ENCODE measurements around the gene DGKI. TPM values are rescaled to one million over a fixed set of nuclear protein-coding genes. Genes with fewer than 3 reads are reported as not detected.

Gene DGKI
- total RNA-seq, 1 experiment from 2014 or later, result not detected

DNA sequence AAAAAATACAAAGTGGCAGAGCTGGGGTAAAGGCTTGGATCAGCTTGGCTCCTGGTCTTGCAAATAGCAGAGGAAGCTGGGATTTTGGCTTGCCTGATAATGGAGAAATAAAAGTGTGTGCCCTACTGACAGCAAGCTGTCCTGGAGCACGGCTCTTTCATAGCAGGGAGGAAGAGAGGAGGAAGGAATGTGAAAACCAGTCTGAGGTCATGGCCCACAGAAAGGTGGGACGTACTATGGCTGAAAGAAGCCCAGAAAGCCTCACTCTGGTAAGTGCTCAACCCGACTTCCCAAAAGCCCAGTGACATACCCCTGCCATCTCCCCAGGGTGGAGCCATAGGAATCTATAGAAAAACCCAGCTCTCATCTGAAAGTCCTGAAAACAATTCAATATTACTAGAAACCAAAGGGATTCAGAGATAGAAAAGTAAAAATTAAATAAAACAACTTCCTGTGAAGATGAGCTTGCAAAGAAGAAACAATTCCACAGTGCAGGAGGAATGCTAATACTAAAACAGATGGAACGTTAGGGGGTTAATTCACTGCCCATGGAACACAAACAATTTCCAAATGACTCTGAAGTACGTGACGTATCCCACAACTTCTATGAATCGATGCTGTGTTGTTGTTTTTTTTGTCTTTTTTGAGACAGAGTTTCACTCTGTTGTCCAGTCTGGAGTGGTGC is 256.6 kb downstream of the DGKI start:
- ChIA-PET POLR2A (no interaction called here), CTCF (no interaction called here)
- in situ Hi-C loops (cut with HindIII; ENCODE audit: low pct_unique_long_range_greater_than_20kb, low sequenced_read_pairs), result no loop called here
- H3K36me3 ChIP-seq (ENCODE audit: control insufficient read depth, insufficient read depth, low read length), result no peaks in the 10 kb centered on the region
- BruUV-seq (replicated peaks), result no TSS peak
- no peaks in the 10 kb centered on the region for H3K9me3 ChIP-seq (ENCODE audit: control insufficient read depth, insufficient read depth, low read depth, low read length)
- H3K4me1 ChIP-seq (ENCODE audit: control insufficient read depth, insufficient read depth, low read length), result no peaks in the 10 kb centered on the region
- H3K27me3 ChIP-seq (ENCODE audit: control insufficient read depth, insufficient read depth, low read length), result no peaks in the 10 kb centered on the region
- intact Hi-C loops (cut with micrococcal nuclease; ENCODE audit: unreplicated experiment), result loop anchor here (10.0 kb wide), 1 partner anchor 425 kb away; no protein-coding TSS in a partner anchor
- no peak overlapping the region for H3K4me3 ChIP-seq (ENCODE audit: low read depth in 2 of 2, low read length in 2 of 2)
- no peak for DNase-seq (ENCODE audit: low read depth, low spot score)
- no peak overlapping the region for H3K27ac ChIP-seq (ENCODE audit: low read length)
- TF ChIP-seq SIN3A (IDR thresholded peaks at IDR 0.05; ENCODE audit: borderline replicate concordance, insufficient read depth, low read depth, low read length), result no peak
- TF ChIP-seq, protein P1, sequence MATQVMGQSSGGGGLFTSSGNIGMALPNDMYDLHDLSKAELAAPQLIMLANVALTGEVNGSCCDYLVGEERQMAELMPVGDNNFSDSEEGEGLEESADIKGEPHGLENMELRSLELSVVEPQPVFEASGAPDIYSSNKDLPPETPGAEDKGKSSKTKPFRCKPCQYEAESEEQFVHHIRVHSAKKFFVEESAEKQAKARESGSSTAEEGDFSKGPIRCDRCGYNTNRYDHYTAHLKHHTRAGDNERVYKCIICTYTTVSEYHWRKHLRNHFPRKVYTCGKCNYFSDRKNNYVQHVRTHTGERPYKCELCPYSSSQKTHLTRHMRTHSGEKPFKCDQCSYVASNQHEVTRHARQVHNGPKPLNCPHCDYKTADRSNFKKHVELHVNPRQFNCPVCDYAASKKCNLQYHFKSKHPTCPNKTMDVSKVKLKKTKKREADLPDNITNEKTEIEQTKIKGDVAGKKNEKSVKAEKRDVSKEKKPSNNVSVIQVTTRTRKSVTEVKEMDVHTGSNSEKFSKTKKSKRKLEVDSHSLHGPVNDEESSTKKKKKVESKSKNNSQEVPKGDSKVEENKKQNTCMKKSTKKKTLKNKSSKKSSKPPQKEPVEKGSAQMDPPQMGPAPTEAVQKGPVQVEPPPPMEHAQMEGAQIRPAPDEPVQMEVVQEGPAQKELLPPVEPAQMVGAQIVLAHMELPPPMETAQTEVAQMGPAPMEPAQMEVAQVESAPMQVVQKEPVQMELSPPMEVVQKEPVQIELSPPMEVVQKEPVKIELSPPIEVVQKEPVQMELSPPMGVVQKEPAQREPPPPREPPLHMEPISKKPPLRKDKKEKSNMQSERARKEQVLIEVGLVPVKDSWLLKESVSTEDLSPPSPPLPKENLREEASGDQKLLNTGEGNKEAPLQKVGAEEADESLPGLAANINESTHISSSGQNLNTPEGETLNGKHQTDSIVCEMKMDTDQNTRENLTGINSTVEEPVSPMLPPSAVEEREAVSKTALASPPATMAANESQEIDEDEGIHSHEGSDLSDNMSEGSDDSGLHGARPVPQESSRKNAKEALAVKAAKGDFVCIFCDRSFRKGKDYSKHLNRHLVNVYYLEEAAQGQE (IDR thresholded peaks at IDR 0.05; ENCODE audit: insufficient read depth in 1 of 2, low read depth in 2 of 2, low read length in 1 of 2), result no peak
- TF ChIP-seq POLR2AphosphoS5 (IDR thresholded peaks at IDR 0.05; ENCODE audit: low read depth, low read length), result no peak
- no peak for TF ChIP-seq TCF7L2 (IDR thresholded peaks at IDR 0.05; ENCODE audit: low read depth, low read length)
- TF ChIP-seq, protein P2, sequence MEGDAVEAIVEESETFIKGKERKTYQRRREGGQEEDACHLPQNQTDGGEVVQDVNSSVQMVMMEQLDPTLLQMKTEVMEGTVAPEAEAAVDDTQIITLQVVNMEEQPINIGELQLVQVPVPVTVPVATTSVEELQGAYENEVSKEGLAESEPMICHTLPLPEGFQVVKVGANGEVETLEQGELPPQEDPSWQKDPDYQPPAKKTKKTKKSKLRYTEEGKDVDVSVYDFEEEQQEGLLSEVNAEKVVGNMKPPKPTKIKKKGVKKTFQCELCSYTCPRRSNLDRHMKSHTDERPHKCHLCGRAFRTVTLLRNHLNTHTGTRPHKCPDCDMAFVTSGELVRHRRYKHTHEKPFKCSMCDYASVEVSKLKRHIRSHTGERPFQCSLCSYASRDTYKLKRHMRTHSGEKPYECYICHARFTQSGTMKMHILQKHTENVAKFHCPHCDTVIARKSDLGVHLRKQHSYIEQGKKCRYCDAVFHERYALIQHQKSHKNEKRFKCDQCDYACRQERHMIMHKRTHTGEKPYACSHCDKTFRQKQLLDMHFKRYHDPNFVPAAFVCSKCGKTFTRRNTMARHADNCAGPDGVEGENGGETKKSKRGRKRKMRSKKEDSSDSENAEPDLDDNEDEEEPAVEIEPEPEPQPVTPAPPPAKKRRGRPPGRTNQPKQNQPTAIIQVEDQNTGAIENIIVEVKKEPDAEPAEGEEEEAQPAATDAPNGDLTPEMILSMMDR (IDR thresholded peaks at IDR 0.05), result no peak
- ATAC-seq, result no peak

DNA sequence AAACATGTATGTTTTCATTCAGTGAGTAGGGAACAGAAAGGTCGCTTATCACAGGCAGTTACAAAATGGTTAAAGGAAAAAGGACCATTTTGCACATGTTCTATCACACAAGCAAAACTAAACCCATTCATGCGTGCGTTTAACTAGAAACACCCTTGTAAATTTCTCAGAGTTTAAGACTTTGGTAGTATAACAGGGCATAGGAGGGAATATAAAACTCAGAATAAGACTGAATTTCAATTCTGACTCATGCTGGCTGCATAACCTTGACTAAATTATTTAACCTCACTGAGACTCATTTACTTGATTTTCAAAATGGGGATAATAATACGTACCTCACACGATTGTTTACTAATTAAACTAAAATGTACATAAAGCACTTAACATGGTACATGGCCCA is 259.4 kb downstream of the DGKI start:
- Histone ChIP-seq H3K4me3 (ENCODE audit: low read depth in 2 of 2, low read length in 2 of 2) (no peak overlapping the region), H3K9me3 (ENCODE audit: control insufficient read depth, insufficient read depth, low read depth, low read length) (no peaks in the 10 kb centered on the region), H3K36me3 (ENCODE audit: control insufficient read depth, insufficient read depth, low read length) (no peaks in the 10 kb centered on the region), H3K27ac (ENCODE audit: low read length) (no peak overlapping the region), H3K4me1 (ENCODE audit: control insufficient read depth, insufficient read depth, low read length) (no peaks in the 10 kb centered on the region), H3K27me3 (ENCODE audit: control insufficient read depth, insufficient read depth, low read length) (no peaks in the 10 kb centered on the region)
- no peak for TF ChIP-seq TCF7L2 (IDR thresholded peaks at IDR 0.05; ENCODE audit: low read depth, low read length)
- TF ChIP-seq POLR2AphosphoS5 (IDR thresholded peaks at IDR 0.05; ENCODE audit: low read depth, low read length), result no peak
- TF ChIP-seq, protein P2 (IDR thresholded peaks at IDR 0.05), result no peak
- no peak for TF ChIP-seq SIN3A (IDR thresholded peaks at IDR 0.05; ENCODE audit: borderline replicate concordance, insufficient read depth, low read depth, low read length)
- TF ChIP-seq, protein P1 (IDR thresholded peaks at IDR 0.05; ENCODE audit: insufficient read depth in 1 of 2, low read depth in 2 of 2, low read length in 1 of 2), result no peak
- ATAC-seq, result no peak
- no peak for DNase-seq (ENCODE audit: low read depth, low spot score)
- intact Hi-C loops (cut with micrococcal nuclease; ENCODE audit: unreplicated experiment) (no loop called here), in situ Hi-C loops (cut with HindIII; ENCODE audit: low pct_unique_long_range_greater_than_20kb, low sequenced_read_pairs) (no loop called here)
- BruUV-seq (replicated peaks), result no TSS peak
- POLR2A ChIA-PET, result no interaction called here
- CTCF ChIA-PET, result no interaction called here
